GM18526 (cell line): ENCODE data around the gene CACNB3.

Source experiments
- POLR2A ChIP-seq: IDR thresholded peaks from 3 replicates; pipeline ENCODE4 v1.6.1; 2011; ENCODE audit not compliant: insufficient read length; ENCODE audit errors: extremely low read depth

The CACNB3 gene

GRCh38 chr12:48811437-48812090, 6.7 kb upstream of the CACNB3 start:
- no peak for TF ChIP-seq POLR2A

- no peak for TF ChIP-seq POLR2A
Observed at GRCh38 chr12:48812389-48812788, 5.9 kb upstream of the CACNB3 start.

- TF ChIP-seq POLR2A: no peak
Observed at GRCh38 chr12:48813465-48814261, 4.6 kb upstream of the CACNB3 start.

- peak; percentile 36 for TF ChIP-seq POLR2A
Observed at GRCh38 chr12:48814262-48815125, 3.8 kb upstream of the CACNB3 start.

- peak; percentile 8 for TF ChIP-seq POLR2A
Observed at GRCh38 chr12:48815126-48816110, 2.9 kb upstream of the CACNB3 start.

- TF ChIP-seq POLR2A: no peak
Observed at GRCh38 chr12:48816143-48816854, 2.0 kb upstream of the CACNB3 start.

- TF ChIP-seq POLR2A: no peak
Observed at GRCh38 chr12:48818831-48819590, 715 bp downstream of the CACNB3 start.

- no peak for TF ChIP-seq POLR2A
Observed at GRCh38 chr12:48819986-48820725, 1.9 kb downstream of the CACNB3 start.

- TF ChIP-seq POLR2A: no peak
Observed at GRCh38 chr12:48822139-48822538, 3.8 kb downstream of the CACNB3 start.

GRCh38 chr12:48822711-48823110, 4.4 kb downstream of the CACNB3 start:
- no peak for TF ChIP-seq POLR2A

- TF ChIP-seq POLR2A: no peak
Observed at GRCh38 chr12:48823281-48823680, 5.0 kb downstream of the CACNB3 start.

- no peak for TF ChIP-seq POLR2A
Observed at GRCh38 chr12:48824112-48824511, 5.8 kb downstream of the CACNB3 start.

- TF ChIP-seq POLR2A: no peak
Observed at GRCh38 chr12:48824905-48825304, 6.6 kb downstream of the CACNB3 start.
